GM12872 (cell line): ENCODE results near the gene AHI1.

ENCODE experiments used
- TF ChIP-seq, protein P1 (sequence below): IDR thresholded peaks from 3 replicates; pipeline ENCODE4 v1.5.1; 2011; ENCODE audit warnings: low read depth, mild to moderate bottlenecking, low read length, moderate library complexity; ENCODE audit not compliant: insufficient read depth

The AHI1 gene

DNA sequence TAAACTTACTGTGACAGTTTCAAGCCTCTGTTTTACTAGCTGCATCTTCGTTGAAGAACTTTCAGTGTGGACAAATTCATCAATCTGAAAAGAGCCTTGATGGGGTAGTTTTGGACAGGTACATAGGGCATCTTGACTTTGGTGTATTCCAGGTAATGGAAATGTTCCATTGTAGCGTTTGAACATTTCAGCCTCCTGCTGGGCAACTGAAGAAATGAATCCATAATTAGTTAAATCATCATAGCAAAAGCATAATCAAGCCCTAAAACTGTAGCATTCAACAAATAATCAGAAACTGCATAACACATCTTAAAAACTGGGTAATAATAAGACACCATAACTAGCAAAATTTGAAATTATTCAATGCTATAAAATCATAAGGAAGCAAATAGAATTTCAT lies 86.2 kb downstream of the AHI1 start:
- TF ChIP-seq, protein P1, sequence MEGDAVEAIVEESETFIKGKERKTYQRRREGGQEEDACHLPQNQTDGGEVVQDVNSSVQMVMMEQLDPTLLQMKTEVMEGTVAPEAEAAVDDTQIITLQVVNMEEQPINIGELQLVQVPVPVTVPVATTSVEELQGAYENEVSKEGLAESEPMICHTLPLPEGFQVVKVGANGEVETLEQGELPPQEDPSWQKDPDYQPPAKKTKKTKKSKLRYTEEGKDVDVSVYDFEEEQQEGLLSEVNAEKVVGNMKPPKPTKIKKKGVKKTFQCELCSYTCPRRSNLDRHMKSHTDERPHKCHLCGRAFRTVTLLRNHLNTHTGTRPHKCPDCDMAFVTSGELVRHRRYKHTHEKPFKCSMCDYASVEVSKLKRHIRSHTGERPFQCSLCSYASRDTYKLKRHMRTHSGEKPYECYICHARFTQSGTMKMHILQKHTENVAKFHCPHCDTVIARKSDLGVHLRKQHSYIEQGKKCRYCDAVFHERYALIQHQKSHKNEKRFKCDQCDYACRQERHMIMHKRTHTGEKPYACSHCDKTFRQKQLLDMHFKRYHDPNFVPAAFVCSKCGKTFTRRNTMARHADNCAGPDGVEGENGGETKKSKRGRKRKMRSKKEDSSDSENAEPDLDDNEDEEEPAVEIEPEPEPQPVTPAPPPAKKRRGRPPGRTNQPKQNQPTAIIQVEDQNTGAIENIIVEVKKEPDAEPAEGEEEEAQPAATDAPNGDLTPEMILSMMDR = no peak

- TF ChIP-seq, protein P1 = no peak
Observed at GRCh38 chr6:135410856-135411255, 86.7 kb downstream of the AHI1 start.

- TF ChIP-seq, protein P1 = no peak
Observed at GRCh38 chr6:135403584-135403983, 94.0 kb downstream of the AHI1 start.

DNA sequence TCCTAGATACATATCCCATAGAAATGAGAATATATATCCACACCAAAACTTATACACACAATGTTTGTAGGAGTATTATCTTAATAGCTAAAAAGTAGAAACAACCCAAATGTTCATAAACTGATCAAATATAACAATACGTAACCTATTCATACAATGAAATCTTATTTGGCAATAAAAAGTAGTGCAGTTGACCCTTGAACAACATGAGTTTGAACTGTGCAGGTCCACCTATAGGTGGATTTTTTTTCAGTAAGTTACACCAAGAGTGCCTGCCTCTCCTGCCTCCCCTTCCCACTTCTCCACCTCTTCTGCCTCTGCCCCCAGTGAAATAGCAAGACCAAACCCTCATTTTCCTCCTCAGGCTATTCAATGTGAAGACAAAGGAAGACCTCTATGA lies 95.2 kb downstream of the AHI1 start:
- TF ChIP-seq, protein P1 = no peak

- TF ChIP-seq, protein P1 = no peak
Observed at GRCh38 chr6:135397172-135397952, 100.2 kb downstream of the AHI1 start.

- TF ChIP-seq, protein P1 = no peak
Observed at GRCh38 chr6:135395136-135395535, 102.4 kb downstream of the AHI1 start.

DNA sequence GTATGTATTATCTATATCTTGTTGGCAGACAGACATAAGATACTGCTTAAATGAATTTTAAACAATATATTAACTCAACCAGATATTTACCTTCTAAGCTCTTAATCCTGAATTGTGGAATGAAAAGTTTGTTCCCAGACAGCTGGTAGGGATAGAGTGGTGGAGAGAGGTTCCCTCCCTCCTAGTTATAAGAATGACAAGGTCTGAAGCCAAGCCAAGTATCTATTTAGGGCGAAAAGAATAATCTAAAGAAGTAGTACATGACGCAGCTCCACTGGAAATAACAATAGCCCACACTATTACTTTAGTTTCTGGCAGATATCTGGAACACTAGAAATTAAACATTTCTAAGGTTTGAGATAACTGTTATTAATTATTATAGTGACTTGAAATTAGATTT lies 104.3 kb downstream of the AHI1 start:
- TF ChIP-seq, protein P1 = no peak

- TF ChIP-seq, protein P1 = no peak
Observed at GRCh38 chr6:135390458-135390857, 107.1 kb downstream of the AHI1 start.
